ENCODE measurements around the gene PIK3AP1.
"Not testable (repeated sequence)": the region's sequence is repeated elsewhere in the genome, so short reads cannot be mapped to it uniquely, and the experiment has no call there.

The PIK3AP1 gene

GRCh38 chr10:96719850-96720421, 378 bp downstream of the PIK3AP1 start:
- DNase-seq = peak; percentile 72

- peak; percentile 66 for DNase-seq
Observed at GRCh38 chr10:96719200-96719599, 1.1 kb downstream of the PIK3AP1 start.

- no peak for DNase-seq
Observed at GRCh38 chr10:96718304-96718990, 1.9 kb downstream of the PIK3AP1 start.

GRCh38 chr10:96716390-96716789, 3.9 kb downstream of the PIK3AP1 start:
- DNase-seq = no peak

GRCh38 chr10:96714746-96715255, 5.5 kb downstream of the PIK3AP1 start:
- no peak for DNase-seq

- DNase-seq = no peak
Observed at GRCh38 chr10:96714031-96714590, 6.2 kb downstream of the PIK3AP1 start.

GRCh38 chr10:96712662-96713271, 7.5 kb downstream of the PIK3AP1 start:
- DNase-seq = no peak

- no peak for DNase-seq
Observed at GRCh38 chr10:96711048-96711728, 9.1 kb downstream of the PIK3AP1 start.

- DNase-seq = no peak
Observed at GRCh38 chr10:96709525-96709924, 10.8 kb downstream of the PIK3AP1 start.

- DNase-seq = no peak
Observed at GRCh38 chr10:96708996-96709395, 11.3 kb downstream of the PIK3AP1 start.

- DNase-seq = no peak
Observed at GRCh38 chr10:96708456-96708855, 11.9 kb downstream of the PIK3AP1 start.

- no peak for DNase-seq
Observed at GRCh38 chr10:96706331-96706853, 13.9 kb downstream of the PIK3AP1 start.

GRCh38 chr10:96705134-96705533, 15.2 kb downstream of the PIK3AP1 start:
- DNase-seq = no peak

GRCh38 chr10:96704563-96704962, 15.8 kb downstream of the PIK3AP1 start:
- no peak for DNase-seq

GRCh38 chr10:96703358-96703757, 17.0 kb downstream of the PIK3AP1 start:
- no peak for DNase-seq

- peak; percentile 85 for DNase-seq
Observed at GRCh38 chr10:96701265-96701664, 19.0 kb downstream of the PIK3AP1 start.

GRCh38 chr10:96700374-96701099, 19.8 kb downstream of the PIK3AP1 start:
- no peak for DNase-seq

GRCh38 chr10:96699613-96700012, 20.7 kb downstream of the PIK3AP1 start:
- DNase-seq = no peak

- DNase-seq = not testable (repeated sequence)
Observed at GRCh38 chr10:96698305-96698704, 22.0 kb downstream of the PIK3AP1 start.

- DNase-seq = no peak
Observed at GRCh38 chr10:96697438-96697837, 22.9 kb downstream of the PIK3AP1 start.

GRCh38 chr10:96696845-96697425, 23.4 kb downstream of the PIK3AP1 start:
- DNase-seq = no peak
